ENCODE results near the gene THAP4.
"Not testable (repeated sequence)": the region's sequence is repeated elsewhere in the genome, so short reads cannot be mapped to it uniquely, and the experiment has no call there.

The THAP4 gene

GRCh38 chr2:241569831-241570281 is 67.1 kb downstream of the THAP4 start:
- POLR2A ChIA-PET = no interaction called here
- no peak for DNase-seq (ENCODE audit: low read depth, low spot score)
- no peak overlapping the region for H3K4me3 ChIP-seq (ENCODE audit: low read depth, low read length)
- CTCF ChIA-PET = no interaction called here
- no peak for TF ChIP-seq CTCF (IDR thresholded peaks at IDR 0.05; ENCODE audit: insufficient read depth, low read length, missing control alignments)

GRCh38 chr2:241568726-241569125 is 68.2 kb downstream of the THAP4 start:
- DNase-seq (ENCODE audit: low read depth, low spot score) = no peak
- POLR2A ChIA-PET = no interaction called here
- CTCF ChIA-PET = no interaction called here

GRCh38 chr2:241567776-241568175 is 69.2 kb downstream of the THAP4 start:
- POLR2A ChIA-PET = no interaction called here
- CTCF ChIA-PET = no interaction called here
- H3K4me3 ChIP-seq (ENCODE audit: low read depth, low read length) = no peak overlapping the region
- no peak for TF ChIP-seq CTCF (IDR thresholded peaks at IDR 0.05; ENCODE audit: insufficient read depth, low read length, missing control alignments)
- DNase-seq (ENCODE audit: low read depth, low spot score) = no peak

More at GRCh38 chr2:241568726-241569125, 68.2 kb downstream of the THAP4 start:
- no peak for TF ChIP-seq CTCF (IDR thresholded peaks at IDR 0.05; ENCODE audit: insufficient read depth, low read length, missing control alignments)
- H3K4me3 ChIP-seq (ENCODE audit: low read depth, low read length) = no peak overlapping the region

- DNase-seq (ENCODE audit: low read depth, low spot score); CTCF ChIA-PET; POLR2A ChIA-PET; H3K4me3 ChIP-seq (ENCODE audit: low read depth, low read length): not testable (repeated sequence)
These were observed 69.7 kb downstream of the THAP4 start for GRCh38 chr2:241567266-241567665.

- CTCF ChIA-PET = no interaction called here
- POLR2A ChIA-PET = no interaction called here
- H3K4me3 ChIP-seq (ENCODE audit: low read depth, low read length) = no peak overlapping the region
- no peak for TF ChIP-seq CTCF (IDR thresholded peaks at IDR 0.05; ENCODE audit: insufficient read depth, low read length, missing control alignments)
- no peak for DNase-seq (ENCODE audit: low read depth, low spot score)
These were observed 70.5 kb downstream of the THAP4 start for GRCh38 chr2:241566468-241566867.

- CTCF ChIA-PET = not testable (repeated sequence)
These were observed 70.9 kb downstream of the THAP4 start for GRCh38 chr2:241566021-241566420.

GRCh38 chr2:241565411-241565810 is 71.5 kb downstream of the THAP4 start:
- no peak for DNase-seq (ENCODE audit: low read depth, low spot score)
- ChIA-PET CTCF (interaction anchor here (0.7 kb wide), 1 partner anchor 29 kb away, joined by 3 read pairs; no protein-coding TSS in a partner anchor), POLR2A (no interaction called here)
- no peak overlapping the region for H3K4me3 ChIP-seq (ENCODE audit: low read depth, low read length)
- TF ChIP-seq CTCF (IDR thresholded peaks at IDR 0.05; ENCODE audit: insufficient read depth, low read length, missing control alignments) = no peak

More at GRCh38 chr2:241566021-241566420, 70.9 kb downstream of the THAP4 start:
- DNase-seq (ENCODE audit: low read depth, low spot score); H3K4me3 ChIP-seq (ENCODE audit: low read depth, low read length); POLR2A ChIA-PET: not testable (repeated sequence)
